GM18502 (cell line): ENCODE measurements around the gene ECHDC3.
A peak's percentile ranks its signal among the peaks of the same experiment; 100 is the strongest.
"Not testable (repeated sequence)": the region's sequence is repeated elsewhere in the genome, so short reads cannot be mapped to it uniquely, and the experiment has no call there.

Source experiments
- ATAC-seq: cut with Tn5 transposase; IDR thresholded peaks from one replicate; pipeline ENCODE4 v1.9.1; 2021; ENCODE audit warnings: mild to moderate bottlenecking; ENCODE audit not compliant: unreplicated experiment, poor library complexity

Gene ECHDC3, protein sequence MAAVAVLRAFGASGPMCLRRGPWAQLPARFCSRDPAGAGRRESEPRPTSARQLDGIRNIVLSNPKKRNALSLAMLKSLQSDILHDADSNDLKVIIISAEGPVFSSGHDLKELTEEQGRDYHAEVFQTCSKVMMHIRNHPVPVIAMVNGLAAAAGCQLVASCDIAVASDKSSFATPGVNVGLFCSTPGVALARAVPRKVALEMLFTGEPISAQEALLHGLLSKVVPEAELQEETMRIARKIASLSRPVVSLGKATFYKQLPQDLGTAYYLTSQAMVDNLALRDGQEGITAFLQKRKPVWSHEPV

DNA sequence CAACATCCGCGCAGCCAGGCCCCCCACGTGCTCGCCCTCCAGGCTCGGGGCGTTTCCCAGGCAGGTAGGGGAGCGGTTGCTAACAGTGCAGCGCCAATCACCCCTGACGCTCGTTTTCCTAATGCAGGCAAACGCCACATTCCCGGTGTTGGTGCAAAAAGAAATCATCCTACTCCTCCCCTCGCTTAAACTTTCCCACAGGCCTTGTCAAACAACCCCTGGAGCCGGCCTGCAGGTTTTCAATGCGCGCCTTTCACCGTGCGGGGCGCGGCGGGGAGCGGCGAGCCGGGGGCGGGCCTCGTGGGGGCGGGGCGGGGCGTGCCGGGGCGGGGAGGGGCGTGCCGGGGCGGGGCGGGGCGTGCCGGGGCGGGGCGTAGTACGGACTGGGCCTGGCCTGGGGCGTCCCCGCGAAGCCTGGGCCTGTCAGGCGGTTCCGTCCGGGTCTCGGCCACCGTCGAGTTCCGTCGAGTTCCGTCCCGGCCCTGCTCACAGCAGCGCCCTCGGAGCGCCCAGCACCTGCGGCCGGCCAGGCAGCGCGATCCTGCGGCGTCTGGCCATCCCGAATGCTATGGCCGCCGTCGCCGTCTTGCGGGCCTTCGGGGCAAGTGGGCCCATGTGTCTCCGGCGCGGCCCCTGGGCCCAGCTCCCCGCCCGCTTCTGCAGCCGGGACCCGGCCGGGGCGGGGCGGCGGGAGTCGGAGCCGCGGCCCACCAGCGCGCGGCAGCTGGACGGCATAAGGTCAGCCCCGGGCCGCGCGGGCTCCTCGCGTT lies at the start of gene ECHDC3:
ECHDC3 (plus strand) TSS at position 374 of the 770 bp plus-strand sequence; CDS start at position 569, 195 bp downstream.
- ATAC-seq, result peak; percentile 79

DNA sequence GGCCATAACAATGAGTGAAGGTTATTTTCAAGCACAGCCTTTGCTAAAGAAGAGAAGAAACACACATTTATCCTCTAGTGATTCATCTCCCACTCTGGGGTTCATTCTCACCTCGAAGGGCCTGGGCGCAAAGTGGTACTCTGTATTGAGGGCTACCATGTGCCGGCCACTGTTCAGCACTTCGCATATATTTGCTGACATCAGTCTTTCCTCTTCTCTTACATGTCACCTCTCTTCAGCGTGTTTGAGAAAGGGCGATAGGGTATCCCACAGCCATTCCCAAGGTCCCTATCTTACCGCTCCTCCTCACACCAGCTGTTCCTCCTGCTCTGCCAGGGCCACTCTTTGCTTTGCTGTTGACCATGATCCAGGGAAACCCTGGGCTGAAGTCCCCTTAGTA lies 48.8 kb upstream of the ECHDC3 start:
- ATAC-seq, result no peak

DNA sequence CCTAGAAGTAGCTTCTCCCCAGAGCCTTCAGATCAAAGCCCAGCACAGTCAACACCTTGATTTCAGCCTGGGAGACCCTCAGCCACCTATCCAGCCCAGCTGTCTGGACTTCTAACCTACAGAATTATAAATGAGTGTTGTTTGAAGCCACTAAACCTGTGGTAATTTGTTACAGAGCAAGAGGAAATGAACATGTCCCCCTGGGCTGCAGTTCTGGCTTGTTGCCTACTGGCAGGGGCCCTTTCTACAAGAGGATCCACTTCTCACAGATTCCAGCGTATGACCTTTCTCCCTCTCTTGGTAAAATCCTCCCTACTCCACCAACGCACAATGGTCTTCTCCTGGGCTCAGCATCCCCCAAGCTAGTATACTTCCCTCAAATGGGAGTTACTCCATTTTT lies 46.4 kb upstream of the ECHDC3 start:
- no peak for ATAC-seq

DNA sequence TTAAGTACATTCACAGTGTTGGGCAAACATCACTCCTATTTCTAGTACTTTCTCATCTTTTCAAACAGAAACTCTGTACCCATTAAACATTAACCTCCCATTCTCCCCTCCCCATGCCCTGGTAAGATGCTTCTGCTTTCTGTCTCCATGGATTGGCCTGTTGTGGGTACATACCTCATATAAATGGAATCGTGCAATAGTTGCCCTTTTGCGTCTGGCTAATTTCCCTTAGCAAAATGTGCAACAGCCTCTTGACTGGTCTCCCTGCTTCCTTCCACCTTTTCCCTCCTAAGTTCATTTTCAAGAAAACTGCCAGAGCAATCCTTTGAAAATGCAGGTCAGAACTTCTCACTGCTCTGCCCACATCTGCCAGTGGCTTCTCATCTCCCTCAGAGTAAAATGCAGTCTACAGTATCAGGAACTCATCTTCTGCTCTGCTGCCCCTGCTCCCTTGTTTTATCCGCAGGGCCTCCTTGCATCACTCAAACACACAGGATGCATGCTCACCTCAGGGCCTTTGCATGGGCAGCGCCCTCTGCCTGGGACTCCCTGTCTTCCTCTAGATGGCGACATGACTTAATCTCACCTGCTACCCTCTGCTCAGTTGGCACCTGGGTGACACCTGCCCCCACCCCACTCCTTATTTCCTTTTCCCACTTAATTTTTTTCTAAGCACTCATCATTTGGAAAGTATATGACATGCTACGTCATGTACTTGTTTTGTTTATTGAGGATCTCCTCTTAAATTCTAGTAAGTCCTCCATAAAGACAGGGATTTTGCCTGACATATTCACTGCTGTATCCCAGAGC lies 44.3 kb upstream of the ECHDC3 start:
- ATAC-seq, result no peak

DNA sequence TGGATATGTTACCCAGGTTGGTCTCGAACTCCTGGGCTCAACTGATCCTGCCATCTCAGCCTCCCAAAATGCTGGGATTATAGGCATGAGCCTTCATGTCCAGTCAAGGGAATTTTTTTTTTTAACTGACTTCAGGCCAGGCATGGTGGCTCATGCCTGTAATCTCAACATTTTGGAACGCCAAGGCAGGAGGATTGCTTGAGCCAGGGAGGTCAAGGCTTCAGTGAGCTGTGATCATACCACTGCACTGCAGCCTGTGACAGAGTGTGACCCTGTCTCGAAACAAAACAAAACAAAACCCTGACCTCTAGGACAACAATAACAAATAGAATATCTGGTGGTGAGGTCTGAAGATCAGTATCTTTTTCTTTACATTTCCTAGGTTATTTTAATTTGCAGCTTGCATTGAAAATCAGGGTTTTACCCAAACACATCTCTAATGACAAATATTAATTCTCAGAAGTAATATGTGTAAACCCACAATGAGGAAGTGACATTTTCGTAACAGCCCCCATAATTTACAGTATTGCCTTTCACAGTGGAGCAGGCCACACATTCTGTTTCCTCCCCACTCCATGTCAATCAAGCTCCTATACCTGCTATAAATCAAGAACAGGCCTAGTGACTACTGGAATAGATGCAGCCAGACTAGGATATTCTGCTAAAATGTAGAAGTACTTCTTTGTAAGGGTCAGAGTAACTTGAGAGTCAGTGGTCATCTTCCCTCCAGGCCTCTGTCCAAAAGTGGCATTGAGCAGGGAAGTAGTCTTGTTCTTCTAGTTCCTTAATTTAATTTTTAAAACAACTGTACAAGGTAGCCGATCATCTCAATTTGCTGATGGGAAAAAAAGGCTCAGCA lies 43.3 kb upstream of the ECHDC3 start:
- peak; percentile 90 for ATAC-seq

DNA sequence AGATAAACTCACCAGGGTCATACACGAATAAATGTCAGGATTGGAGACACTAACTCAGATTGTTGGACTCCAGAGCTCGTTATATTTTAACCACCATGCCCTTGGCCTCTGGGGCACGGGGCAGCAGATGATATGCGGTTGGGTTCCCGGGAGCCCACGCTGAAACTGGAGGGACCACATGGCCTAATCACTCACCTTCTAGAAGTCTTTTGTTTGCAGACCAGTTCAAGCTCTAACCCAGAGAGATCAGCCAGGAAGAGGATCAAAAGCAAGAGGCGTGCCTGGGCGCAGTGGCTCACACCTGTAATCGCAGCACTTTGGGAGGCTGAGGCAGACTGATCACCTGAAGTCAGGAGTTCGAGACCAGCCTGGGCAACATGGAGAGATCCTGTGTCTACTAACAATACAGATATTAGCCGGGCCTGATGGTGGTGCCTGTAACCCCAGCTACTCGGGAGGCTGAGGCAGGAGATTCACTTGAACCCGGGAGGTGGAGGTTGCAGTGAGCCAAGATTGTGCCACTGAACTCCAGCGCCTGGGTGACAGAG lies 42.6 kb upstream of the ECHDC3 start:
- no peak for ATAC-seq

DNA sequence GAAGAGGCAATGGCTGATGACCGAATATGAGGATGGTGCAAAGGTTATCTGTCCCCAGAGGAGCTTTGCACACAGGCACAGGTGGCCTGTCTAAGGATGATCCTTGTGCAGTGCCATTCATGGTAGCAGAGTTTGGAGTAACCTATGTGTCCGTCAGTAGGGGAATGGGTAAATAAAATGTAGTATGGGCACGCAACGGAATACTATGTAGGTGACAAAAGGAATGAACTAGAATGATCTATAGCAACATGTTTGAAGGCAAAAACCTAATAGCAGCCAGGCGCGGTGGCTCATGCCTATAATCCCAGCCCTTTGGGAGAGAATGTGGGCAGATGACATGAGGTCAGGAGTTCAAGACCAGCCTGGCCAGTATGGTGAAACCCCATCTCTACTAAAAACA lies 41.6 kb upstream of the ECHDC3 start:
- ATAC-seq, result no peak

DNA sequence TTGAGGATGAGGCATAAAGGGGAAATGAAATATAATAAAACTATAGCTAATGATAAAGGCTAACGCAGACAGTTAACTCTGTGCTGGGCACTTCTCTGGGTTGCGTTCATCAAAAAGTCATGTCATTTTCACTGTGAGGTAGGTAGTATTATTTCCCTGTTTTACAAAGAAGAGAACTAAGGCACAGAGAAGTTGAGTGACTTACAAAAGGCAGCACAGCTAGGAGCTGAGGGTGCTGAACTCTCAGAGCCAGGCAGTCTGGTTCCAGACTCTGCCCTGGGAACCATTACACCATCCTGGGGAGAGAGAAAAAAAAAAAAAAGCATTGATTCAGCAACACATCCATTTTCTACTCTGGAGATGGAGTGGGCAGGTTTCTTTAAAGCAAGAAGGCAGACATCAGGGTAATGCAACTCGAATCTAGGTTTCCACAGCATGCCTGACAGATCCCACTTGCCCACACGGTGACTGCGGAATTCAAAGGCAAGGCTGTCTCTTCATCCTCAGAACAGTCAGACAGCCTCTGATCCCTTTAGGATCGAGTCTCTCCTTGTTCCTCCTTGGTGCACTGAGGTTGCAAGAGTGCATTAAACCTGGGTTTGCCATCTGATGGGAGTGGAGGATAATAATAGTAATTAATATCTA lies 40.6 kb upstream of the ECHDC3 start:
- no peak for ATAC-seq

DNA sequence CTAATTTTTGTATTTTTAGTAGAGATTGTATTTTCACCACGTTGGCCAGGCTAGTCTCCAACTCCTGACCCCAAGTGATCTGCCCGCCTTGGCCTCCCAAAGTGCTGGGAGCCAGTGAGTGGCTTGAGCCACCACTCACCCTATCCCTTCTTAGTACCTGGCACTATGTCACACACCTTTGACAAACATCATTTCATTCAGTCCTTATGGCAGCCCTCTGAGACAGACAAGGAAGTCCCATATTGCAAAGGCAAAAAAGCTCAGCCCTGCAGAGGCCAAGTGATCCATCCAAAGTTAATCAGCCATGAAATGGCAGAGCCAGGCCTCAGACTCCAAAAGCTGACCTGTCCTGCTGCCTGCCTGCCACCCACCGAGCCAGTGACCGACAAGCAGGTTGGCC lies 39.9 kb upstream of the ECHDC3 start:
- ATAC-seq, result no peak

DNA sequence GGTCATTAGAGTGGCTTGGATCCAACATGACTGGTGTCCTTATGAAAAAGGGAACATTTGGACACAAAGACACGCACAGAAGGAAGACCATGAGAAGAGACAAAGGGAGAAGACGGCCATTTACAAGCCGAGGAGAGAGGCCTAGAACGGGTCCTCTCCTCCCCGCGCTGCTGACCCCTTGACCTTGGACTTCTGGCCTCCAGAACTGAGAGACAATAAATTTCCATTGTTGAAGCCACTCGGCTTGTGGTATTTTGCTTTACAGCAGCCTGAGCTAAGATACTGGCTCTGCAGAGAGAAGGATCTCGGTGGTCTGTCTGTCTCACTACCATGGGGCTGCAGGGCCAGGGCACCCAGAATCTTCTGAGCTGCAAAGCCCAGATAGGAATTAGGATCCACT lies 38.1 kb upstream of the ECHDC3 start:
- no peak for ATAC-seq

DNA sequence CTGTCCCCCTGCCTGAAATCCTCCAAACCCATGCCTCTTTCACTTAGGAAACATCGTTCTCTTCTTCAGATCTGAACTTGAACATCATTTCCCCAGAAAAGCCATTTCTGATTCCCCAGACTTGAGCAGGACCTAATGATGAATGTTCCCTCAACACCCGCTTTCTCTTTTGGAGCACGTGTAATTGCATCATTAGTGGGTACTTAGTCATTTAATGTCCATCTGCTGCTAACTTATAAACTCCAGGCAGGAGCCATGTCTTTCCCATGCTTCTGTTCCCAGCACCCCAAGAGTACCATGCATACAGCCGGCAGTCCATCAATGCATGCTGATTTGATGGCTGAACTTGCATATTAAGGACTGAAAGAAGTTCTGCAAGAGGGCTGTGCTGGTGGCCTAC lies 36.5 kb upstream of the ECHDC3 start:
- no peak for ATAC-seq

DNA sequence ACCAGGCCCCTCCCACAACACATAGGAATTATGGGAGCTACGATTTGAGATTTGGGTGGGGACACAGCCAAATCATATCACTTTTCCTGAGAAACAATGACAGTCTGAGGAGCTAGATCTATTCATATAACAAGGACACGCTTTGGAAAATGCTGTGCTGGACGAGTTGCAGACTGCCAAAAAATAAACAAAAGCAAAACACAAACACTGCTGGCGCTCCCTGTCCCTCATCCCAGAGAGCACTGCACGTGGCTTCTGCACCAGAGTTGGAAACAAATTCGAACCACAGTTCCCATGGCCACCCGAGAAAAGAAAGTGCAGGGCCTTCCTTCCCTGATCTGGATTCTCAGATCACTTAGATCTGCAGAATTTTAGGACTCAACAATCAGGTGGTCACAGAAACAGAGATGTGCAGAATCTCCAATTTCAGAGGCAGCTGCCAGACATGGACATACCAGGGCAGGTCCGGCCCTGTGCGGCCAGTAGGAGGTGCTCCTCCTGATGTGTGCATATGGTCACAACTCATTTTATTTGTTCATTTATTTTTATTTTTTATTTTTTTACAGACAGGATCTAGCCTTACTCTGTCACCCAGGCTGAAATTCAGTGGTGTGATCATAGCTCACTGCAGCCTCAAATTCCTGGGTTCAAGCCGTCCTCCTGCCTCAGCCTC lies 35.2 kb upstream of the ECHDC3 start:
- no peak for ATAC-seq

DNA sequence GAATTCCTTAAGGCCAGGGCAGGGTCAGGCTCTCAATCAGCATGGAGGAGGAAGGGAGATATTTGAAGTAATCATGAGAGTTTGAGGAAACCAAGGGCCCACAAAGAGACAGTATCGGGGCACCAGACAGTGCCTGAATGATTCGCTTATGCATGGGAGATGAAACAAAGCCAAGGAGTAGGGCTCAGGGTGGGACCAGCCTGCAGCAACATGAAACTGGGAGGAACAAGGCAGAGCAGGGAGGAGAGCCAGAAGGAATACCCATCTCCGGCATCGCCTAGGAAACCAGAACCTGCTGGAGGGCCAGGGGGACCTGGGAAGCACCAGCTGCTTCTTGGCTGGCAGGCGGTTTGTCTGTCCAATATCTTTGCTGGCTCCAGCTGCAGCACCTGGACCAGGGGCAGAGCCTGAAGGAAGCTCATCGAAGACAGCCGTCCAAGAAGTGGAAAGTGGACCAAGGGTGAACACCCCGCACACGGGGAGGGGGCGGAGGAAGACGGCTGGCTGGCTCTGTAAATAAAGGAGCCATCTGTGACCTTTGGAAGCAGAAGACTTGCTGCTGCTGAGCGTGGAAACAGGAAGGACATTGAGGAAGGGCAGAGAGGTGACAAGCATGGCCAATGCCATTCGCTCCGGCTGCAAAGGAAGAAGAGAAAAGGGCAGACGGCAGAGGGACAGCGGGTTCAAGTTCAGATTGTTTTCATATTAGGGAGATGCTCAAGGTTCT lies 34.4 kb upstream of the ECHDC3 start:
- no peak for ATAC-seq

DNA sequence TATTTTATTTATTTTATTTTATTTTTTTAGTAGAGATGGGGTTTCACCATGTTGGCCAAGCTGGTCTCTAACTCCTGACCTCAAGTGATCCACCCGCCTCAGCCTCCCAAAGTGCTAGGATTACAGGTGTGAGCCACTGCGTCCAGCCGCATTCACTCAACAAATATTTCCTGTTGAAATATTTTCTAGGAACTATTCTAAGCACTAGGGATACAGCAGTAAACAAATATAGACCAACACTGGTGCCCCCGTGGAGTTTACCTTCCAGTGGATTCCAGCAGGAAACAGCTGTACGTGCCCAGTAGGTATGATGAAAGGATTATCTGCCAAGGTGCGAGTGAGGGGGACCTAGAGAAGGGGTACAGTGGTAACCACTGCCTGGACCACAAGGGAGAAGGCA lies 33.4 kb upstream of the ECHDC3 start:
- ATAC-seq, result not testable (repeated sequence)

DNA sequence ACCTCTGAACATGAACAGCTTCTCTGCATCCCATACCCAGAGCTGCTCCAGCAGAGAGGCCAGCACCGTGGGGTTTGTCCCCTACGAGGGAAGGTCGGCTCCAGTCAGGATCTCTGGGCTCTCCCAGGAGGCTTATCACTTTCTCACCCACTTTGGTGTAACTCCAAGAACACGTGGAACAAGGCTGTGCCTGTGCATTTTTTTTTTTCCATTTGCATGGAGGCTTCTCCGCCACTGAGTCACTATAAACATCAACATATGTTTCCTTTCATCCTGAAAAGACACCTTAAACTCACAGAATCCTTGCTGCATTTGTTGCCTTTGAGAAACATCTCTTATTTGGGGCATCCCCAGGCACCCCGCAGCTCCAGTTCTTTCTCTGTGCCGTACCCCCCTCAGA lies 29.4 kb upstream of the ECHDC3 start:
- no peak for ATAC-seq

DNA sequence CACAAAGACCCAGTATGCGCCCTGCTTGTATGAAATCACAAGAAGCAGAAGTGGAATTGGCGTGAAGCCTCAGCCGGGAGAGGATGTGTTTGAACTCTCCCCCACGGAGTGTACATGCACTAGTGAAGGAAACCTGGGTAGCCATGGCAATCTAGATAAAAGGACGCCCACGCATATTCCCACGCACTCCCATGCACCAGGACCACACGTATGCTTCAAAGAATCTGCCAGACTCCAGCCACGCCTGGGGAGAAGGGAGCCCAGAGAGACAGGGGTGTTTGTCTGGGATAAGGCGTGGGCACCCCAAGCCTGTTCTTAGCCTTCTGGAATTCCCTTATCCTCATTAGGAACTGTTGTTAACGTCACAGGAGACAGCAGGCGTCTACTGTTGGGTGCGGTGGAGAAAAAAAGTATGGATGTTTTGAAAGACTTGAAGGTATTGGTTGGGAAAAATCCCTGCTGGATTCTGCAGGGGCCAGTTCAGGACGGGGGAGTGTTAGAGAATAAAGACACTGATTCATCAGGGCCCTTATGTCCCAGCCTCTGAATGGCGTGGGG lies 28.9 kb upstream of the ECHDC3 start:
- ATAC-seq, result no peak

DNA sequence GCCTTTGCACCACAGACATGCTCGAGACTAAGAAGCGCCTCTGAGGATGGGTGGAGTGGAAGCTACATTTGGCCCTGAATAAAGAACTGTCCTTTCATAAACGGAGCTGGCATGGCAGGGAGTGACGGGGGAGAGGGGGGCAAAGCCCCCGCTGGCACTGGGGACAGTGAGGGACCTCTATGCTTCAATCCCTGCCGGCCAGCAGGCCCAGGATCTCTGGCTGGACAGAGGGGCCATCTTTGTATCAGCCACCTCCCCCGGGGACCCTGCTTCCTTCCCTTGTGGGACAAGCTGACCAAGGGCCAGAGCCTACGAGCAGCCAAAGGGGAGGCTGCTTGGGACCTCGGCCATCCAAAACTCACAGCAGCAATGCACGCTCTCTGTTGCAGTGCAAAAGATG lies 28.2 kb upstream of the ECHDC3 start:
- ATAC-seq, result no peak
